ENCODE results near the gene INPP5K.

Gene INPP5K

DNA sequence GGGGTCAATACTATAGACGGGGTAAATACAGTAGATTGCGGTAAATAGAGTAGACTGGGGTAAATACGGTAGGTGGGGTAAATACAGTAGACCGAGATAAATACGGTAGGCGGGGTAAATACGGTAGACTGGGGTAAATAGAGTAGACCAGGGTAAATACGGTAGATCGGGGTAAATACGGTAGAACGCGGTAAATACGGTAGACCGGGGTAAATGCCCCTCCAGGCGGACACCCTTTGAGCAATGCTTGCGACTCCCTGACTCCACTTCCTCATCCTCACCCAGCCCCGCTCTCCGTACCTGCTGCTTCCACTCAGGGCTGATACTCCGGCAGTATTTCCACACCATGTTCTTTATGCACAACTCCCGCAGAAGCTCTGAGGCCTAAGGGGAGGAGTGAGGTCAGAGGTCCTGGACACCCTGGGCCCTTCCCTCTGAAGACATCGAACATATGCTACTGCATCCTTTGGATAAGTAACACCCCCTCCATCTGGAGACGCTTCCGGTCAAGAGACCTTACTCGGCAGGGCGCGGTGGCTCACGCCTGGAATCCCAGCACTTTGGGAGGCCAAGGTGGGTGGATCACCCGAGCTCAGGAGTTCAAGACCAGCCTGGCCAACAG is 47.1 kb downstream of the INPP5K start:
- TF ChIP-seq, protein P1, sequence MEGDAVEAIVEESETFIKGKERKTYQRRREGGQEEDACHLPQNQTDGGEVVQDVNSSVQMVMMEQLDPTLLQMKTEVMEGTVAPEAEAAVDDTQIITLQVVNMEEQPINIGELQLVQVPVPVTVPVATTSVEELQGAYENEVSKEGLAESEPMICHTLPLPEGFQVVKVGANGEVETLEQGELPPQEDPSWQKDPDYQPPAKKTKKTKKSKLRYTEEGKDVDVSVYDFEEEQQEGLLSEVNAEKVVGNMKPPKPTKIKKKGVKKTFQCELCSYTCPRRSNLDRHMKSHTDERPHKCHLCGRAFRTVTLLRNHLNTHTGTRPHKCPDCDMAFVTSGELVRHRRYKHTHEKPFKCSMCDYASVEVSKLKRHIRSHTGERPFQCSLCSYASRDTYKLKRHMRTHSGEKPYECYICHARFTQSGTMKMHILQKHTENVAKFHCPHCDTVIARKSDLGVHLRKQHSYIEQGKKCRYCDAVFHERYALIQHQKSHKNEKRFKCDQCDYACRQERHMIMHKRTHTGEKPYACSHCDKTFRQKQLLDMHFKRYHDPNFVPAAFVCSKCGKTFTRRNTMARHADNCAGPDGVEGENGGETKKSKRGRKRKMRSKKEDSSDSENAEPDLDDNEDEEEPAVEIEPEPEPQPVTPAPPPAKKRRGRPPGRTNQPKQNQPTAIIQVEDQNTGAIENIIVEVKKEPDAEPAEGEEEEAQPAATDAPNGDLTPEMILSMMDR (IDR thresholded peaks at IDR 0.05), result no peak

DNA sequence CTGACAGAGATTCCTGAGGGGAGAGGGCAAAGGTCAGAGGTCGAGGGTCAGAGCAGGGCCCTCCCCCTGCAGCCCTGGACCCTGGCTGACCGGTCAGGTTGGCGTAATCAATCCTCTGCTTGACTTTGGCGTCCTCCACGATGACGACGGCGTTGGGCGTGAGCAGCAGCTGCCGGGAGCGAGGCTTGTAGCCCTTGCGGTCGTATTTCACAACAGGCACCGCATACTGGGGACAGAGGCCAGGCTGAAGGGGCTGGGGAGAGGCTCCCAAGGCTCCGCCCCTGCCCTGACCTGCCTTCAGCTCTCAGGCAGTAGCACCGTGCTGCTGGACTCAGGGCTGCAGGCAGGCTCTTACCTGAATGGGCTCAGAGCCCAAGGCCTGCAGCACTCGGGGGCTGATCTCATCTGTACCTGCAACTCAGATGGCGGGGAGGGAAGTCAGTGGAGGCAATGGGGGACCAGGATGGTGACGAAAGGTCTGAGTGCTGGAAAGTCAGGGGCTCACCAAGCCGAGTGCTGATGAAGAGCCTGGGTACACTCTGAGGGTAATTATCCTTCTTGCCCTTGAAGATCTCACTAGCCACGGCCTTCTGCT is 48.4 kb downstream of the INPP5K start:
- TF ChIP-seq, protein P1 (IDR thresholded peaks at IDR 0.05), result no peak

DNA sequence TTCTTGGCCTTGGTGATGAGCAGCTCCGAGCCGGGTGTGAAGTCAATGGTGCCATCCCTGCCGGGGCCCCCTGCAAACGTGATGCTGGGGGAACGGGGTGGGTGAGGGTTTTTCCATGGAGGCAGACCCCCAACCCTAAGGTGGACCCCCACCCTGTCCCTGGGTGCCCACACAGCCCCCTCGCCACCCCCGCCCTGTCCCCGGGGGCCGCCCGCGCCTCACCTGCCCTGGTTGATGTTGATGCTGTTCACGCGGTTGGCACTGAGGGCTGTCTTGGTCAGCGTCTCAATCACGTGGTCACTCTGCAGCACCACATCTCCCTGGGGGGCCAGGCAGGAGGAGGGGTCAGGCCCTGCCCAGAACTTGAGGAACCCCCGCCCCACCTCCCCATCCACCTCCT is 49.2 kb downstream of the INPP5K start:
- TF ChIP-seq, protein P1 (IDR thresholded peaks at IDR 0.05), result no peak

DNA sequence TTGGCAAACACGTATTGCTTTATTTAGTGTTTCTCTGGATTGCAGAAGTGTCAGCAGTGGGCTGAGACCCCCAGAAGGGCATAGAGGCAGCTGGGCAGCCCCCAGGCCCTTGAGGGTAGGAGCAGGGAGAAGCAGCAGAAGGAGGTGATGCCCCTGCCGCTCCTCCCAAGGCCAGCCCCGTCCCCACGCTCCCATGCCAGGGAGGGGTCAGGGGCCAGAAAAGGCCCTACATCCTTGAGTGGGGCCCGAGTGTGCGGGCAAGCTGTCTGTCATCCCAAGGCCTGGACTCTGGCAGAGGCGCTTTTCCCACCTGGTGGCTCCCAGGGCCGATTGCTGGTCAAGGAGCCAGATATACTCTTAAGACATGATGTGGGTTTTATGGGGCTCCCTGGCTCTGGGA is 52.2 kb downstream of the INPP5K start:
- TF ChIP-seq, protein P1 (IDR thresholded peaks at IDR 0.05), result no peak

DNA sequence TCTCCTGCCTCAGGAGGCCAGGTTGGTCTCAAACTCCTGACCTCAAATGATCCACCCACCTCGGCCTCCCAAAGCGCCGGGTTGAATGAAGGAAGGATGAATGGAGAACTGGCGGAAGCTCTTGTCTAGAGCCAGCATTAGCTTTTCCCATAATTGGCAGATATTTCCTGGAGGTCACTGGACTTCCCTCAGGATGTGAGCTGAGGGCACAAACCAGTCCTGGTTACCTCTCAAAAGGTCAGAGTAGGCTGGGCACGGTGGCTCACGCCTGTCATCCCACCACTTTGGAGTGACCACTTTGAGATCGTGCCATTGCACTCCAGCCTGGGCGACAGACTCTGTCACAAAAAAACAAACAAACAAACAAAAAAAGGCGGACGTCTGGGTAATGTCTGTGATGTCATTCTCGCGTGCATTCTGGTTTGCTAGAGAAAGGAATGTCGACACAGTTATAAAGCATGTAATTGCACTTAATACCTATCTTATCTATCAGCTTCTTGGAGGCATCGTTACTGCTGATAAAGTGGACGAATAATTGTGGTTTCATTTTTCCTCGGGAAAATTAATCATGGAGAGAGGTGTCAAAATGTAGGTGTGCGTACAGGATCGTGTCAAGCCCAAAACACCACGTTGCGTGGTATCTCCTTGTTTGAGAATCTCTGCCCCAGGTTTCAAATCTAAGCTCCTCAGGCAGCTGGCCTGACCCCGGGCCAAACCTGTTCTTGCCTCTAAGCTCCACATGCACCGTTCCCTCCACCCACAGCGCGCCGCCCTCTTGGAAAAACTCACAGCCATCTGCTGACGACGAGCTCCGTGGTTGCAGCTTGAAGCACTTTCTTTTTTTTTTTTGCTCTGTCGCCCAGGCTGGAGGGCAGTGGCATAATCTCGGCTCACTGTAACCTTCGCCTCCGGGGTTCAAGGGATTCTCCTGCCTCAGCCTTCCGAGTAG is 54.0 kb downstream of the INPP5K start:
- TF ChIP-seq, protein P1 (IDR thresholded peaks at IDR 0.05), result no peak

DNA sequence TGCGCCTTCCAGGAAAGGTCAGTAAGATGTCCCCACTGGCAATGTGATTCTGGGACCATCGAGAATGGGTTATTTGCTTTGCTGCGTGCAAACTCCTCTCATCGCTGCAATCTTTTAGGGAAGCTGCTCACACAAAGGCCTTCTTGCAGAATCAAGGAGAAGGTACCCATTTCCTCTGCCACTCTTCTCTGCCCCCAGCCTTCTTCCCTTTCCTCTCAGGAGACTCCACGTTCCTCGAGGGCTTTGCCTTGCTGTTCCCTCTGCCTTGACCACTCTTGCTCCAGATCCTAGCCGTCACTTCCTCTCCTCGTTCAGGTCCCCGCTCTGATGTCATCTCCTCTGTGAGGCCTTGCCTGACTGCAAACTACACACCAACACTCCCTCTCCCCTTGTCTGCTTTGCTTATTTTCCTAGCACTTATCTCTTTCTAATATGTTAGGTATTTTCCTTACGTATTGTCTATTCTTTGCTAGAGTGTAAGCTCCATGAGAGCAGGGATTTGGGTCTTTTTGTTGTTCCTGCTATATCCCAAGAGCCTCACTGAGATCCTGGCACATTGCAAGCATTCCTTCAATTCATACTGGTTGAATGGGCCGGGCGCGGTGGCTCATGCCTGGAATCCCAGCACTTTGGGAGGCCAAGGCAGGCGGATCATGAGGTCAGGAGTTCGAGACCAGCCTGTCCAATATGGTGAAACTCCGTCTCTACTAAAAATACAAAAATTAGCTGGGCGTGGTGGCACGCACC is 55.0 kb downstream of the INPP5K start:
- TF ChIP-seq, protein P1 (IDR thresholded peaks at IDR 0.05), result no peak

DNA sequence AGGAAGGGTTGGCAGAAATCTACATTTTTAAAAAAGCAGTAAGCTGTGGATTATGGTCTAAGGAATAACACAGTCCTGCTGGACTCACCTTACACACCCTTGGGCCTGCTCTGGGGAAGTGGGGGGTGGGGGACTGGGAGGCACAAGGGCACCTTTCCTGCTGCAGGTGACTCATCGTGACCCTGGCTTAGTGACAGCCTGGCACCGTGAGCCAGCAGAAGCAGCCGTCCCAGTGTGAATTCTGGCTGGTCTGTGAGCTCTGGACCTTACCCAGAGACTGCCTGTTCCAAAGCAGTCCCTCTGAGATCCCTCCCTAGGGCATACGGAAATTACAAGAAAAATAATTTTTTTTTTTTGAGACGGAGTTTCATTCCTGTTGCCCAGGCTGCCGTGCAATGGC is 56.2 kb downstream of the INPP5K start:
- TF ChIP-seq, protein P1 (IDR thresholded peaks at IDR 0.05), result no peak
